Vagina (tissue), 2 donors: ENCODE measurements around the gene IFI35. TPM values are rescaled to one million over a fixed set of nuclear protein-coding genes. Genes with fewer than 3 reads are reported as not detected.

Experiments used
- DNase-seq, 2 donors: peaks; one replicate each; pipeline ENCODE4 v3.0.0-alpha.2; 2017; ENCODE audit errors: extremely low spot score in 2 of 2
- H3K27ac ChIP-seq: fragments of 200-600 bp; sonication (generic); one replicate; pipeline ENCODE4 v1.5.1; 2019
- H3K27me3 ChIP-seq: fragments of 200-600 bp; sonication (generic); one replicate; pipeline ENCODE4 v1.5.1; 2019
- H3K36me3 ChIP-seq, 2 donors: fragments of 200-600 bp; sonication (generic); one replicate each; pipeline ENCODE4 v1.5.1; 2017 to 2019
- H3K4me1 ChIP-seq: fragments of 200-600 bp; sonication (generic); one replicate; pipeline ENCODE4 v1.5.1; 2019
- H3K4me3 ChIP-seq, 2 donors: fragments of 200-600 bp; sonication (generic); 1 replicate in 1 of 2; 2 replicates in 1 of 2; pipeline ENCODE4 v1.5.1; 2016 to 2019
- H3K9me3 ChIP-seq: fragments of 200-600 bp; sonication (generic); one replicate; pipeline ENCODE4 v1.5.1; 2019
- POLR2A ChIP-seq, 2 donors: fragments of 450-650 bp; IDR thresholded peaks; one replicate each; pipeline ENCODE4 v1.6.1; 2017; ENCODE audit warnings: antibody characterized with exemption in 2 of 2, mild to moderate bottlenecking in 2 of 2, moderate library complexity in 2 of 2
- POLR2AphosphoS5 ChIP-seq, 2 donors: sonication (generic); formaldehyde crosslinking; IDR thresholded peaks; one replicate each; pipeline ENCODE4 v1.9.0; 2017; ENCODE audit warnings: antibody characterized with exemption in 2 of 2, mild to moderate bottlenecking in 2 of 2, low read depth in 1 of 2; ENCODE audit not compliant: insufficient read depth in 1 of 2
- intact Hi-C: fragments of 100-400 bp; cut with DNase I; formaldehyde crosslinking; loops from one replicate; pipeline ENCODE4 v1.15.1; 2023
- small RNA-seq: library from RNA; depleted of rRNA; stranded (forward); fragments of <200 nt; gene quantifications from one replicate; pipeline ENCODE3, GENCODE V24; 2016
- total RNA-seq: library from RNA; depleted of rRNA; stranded (reverse); fragments of >200 nt; gene quantifications from one replicate; pipeline ENCODE4 v1.2.3, GENCODE V29; 2016
- TF ChIP-seq, protein P1 (sequence below), 3 experiments: fragments of 450-650 bp in 2 of 3; fragments of 200-600 bp in 1 of 3; sonication (generic) in 1 of 3; IDR thresholded peaks; one replicate each; pipeline ENCODE4 v1.5.1; 2017 to 2019; ENCODE audit warnings: antibody characterized with exemption in 3 of 3, mild to moderate bottlenecking in 2 of 3, moderate library complexity in 2 of 3

The IFI35 gene
- total RNA-seq, 1 donor from 2014 or later, result 15.2 TPM

DNA sequence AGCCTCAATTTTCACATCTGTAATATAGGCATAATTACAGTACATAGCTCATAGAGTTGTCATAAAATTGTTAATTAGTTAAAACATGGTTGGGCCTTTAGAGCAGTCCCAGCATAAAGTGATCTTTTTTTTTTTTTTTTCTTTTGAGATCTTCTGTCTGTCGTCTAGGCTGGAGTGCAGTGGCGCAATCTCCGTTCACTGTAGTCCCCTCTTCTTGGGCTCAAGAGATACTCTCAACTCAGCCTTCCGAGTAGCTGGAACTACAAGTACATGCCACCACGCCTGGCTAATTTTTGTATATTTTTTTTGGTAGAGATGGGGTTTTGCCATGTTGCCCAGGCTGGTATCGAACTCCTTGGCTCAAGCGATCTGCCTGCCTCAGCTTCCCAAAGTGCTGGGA is 49.5 kb downstream of the IFI35 start:
- Histone ChIP-seq H3K4me3 (no peak overlapping the region), H3K36me3 (no peaks in the 10 kb centered on the region), H3K9me3 (no peaks in the 10 kb centered on the region), H3K27ac (no peak overlapping the region), H3K27me3 (no peaks in the 10 kb centered on the region), H3K4me1 (no peaks in the 10 kb centered on the region)
- intact Hi-C loops, result no loop called here
- no peak for TF ChIP-seq POLR2A (IDR thresholded peaks at IDR 0.05)
- TF ChIP-seq, protein P1, sequence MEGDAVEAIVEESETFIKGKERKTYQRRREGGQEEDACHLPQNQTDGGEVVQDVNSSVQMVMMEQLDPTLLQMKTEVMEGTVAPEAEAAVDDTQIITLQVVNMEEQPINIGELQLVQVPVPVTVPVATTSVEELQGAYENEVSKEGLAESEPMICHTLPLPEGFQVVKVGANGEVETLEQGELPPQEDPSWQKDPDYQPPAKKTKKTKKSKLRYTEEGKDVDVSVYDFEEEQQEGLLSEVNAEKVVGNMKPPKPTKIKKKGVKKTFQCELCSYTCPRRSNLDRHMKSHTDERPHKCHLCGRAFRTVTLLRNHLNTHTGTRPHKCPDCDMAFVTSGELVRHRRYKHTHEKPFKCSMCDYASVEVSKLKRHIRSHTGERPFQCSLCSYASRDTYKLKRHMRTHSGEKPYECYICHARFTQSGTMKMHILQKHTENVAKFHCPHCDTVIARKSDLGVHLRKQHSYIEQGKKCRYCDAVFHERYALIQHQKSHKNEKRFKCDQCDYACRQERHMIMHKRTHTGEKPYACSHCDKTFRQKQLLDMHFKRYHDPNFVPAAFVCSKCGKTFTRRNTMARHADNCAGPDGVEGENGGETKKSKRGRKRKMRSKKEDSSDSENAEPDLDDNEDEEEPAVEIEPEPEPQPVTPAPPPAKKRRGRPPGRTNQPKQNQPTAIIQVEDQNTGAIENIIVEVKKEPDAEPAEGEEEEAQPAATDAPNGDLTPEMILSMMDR (IDR thresholded peaks at IDR 0.05), result no peak
- TF ChIP-seq POLR2AphosphoS5 (IDR thresholded peaks at IDR 0.05; ENCODE audit: insufficient read depth in 1 of 2, low read depth in 1 of 2), result no peak
- no peak for DNase-seq

DNA sequence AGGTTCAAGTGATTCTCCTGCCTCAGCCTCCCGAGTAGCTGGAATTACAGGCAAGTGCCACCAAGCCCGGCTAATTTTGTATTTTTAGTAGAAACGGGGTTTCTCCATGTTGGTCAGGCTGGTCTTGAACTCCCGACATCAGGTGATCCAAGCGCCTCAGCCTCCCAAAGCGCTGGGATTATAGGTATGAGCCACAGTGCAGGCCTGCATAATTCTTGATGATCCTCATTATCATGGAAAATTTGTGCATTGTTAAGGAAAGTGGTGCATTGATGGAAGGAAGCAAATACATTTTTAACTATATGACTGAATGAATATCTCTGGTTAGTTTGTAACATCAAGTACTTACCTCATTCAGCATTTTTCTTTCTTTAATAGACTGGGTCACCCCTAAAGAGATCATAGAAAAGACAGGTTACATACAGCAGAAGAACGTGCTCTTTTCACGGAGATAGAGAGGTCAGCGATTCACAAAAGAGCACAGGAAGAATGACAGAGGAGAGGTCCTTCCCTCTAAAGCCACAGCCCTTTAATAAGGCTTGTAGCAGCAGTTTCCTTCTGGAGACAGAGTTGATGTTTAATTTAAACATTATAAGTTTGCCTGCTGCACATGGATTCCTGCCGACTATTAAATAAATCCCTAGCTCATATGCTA is 56.5 kb downstream of the IFI35 start:
- Histone ChIP-seq H3K27ac (no peak overlapping the region), H3K9me3 (no peaks in the 10 kb centered on the region), H3K27me3 (no peaks in the 10 kb centered on the region), H3K36me3 (no peaks in the 10 kb centered on the region), H3K4me3 (no peak overlapping the region), H3K4me1 (no peaks in the 10 kb centered on the region)
- intact Hi-C loops, result no loop called here
- no peak for TF ChIP-seq POLR2A (IDR thresholded peaks at IDR 0.05)
- TF ChIP-seq, protein P1 (IDR thresholded peaks at IDR 0.05), result no peak
- no peak for TF ChIP-seq POLR2AphosphoS5 (IDR thresholded peaks at IDR 0.05; ENCODE audit: insufficient read depth in 1 of 2, low read depth in 1 of 2)
- DNase-seq, result no peak

Small RNA genes lying within 50 kb of the gene (small RNA-seq; reads per million reads assigned to genes)
- not detected for gene AARSD1

Other genes starting within 250 kb of the IFI35 start
- gene RAMP2, start 245.6 kb upstream of the IFI35 start, total RNA-seq, result 27.3 TPM
- gene VPS25, start 233.3 kb upstream of the IFI35 start, total RNA-seq, result 28.2 TPM
- 1.2 TPM for gene WNK4, start 226.2 kb upstream of the IFI35 start, total RNA-seq
- 89.4 TPM for gene COA3, start 208.1 kb upstream of the IFI35 start, total RNA-seq
- gene CNTD1, start 207.9 kb upstream of the IFI35 start, total RNA-seq, result not detected
- gene BECN1, start 182.5 kb upstream of the IFI35 start, total RNA-seq, result 111 TPM
- 70.0 TPM for gene PSME3, start 173.4 kb upstream of the IFI35 start, total RNA-seq
- gene AOC2, start 162.2 kb upstream of the IFI35 start, total RNA-seq, result 2.2 TPM
- gene AOC3, start 155.6 kb upstream of the IFI35 start, total RNA-seq, result 31.7 TPM
- not detected for gene G6PC1, start 106.0 kb upstream of the IFI35 start, total RNA-seq
- gene AARSD1, start 42.3 kb upstream of the IFI35 start, total RNA-seq, result 53.5 TPM
- 1.5 TPM for gene PTGES3L, start 26.7 kb upstream of the IFI35 start, total RNA-seq
- gene RUNDC1, start 26.2 kb upstream of the IFI35 start, total RNA-seq, result 21.4 TPM
- 1,982 TPM for gene RPL27, start 8.4 kb upstream of the IFI35 start, total RNA-seq
- gene VAT1, start 15.6 kb downstream of the IFI35 start, total RNA-seq, result 179 TPM
- 1.5 TPM for gene RND2, start 18.4 kb downstream of the IFI35 start, total RNA-seq
- 6.6 TPM for gene BRCA1, start 118.6 kb downstream of the IFI35 start, total RNA-seq
- 58.9 TPM for gene NBR1, start 164.4 kb downstream of the IFI35 start, total RNA-seq
- 6.6 TPM for gene TMEM106A, start 205.1 kb downstream of the IFI35 start, total RNA-seq
- not detected for gene CCDC200, start 221.8 kb downstream of the IFI35 start, total RNA-seq
- not detected for gene RNU2-1, start 227.2 kb downstream of the IFI35 start, total RNA-seq